Endodermal cell (in vitro differentiated cells): Measurements from ENCODE around the gene YY1. TPM values are rescaled to one million over a fixed set of nuclear protein-coding genes. Genes with fewer than 3 reads are reported as not detected.
A peak's percentile ranks its signal among the peaks of the same experiment; 100 is the strongest.

Experiments
- DNase-seq: peaks from one replicate; pipeline ENCODE4 v3.0.0-alpha.2; 2017
- H3K27ac ChIP-seq: 2 replicates; pipeline ENCODE4 v1.5.1; 2013; ENCODE audit warnings: mild to moderate bottlenecking, low read depth, low read length, moderate library complexity
- H3K27me3 ChIP-seq: 2 replicates; pipeline ENCODE4 v1.6.1; 2013; ENCODE audit warnings: mild to moderate bottlenecking, low read length, moderate library complexity; ENCODE audit not compliant: insufficient read depth, control insufficient read depth, poor library complexity, severe bottlenecking
- H3K36me3 ChIP-seq: 2 replicates; pipeline ENCODE4 v1.7.0; 2013; ENCODE audit warnings: mild to moderate bottlenecking, low read length, moderate library complexity; ENCODE audit not compliant: control insufficient read depth, insufficient read depth
- H3K4me1 ChIP-seq: one replicate; pipeline ENCODE4 v1.7.0; 2013; ENCODE audit warnings: low read length; ENCODE audit not compliant: control insufficient read depth, insufficient read depth
- H3K4me3 ChIP-seq: 2 replicates; pipeline ENCODE4 v1.5.1; 2013; ENCODE audit warnings: mild to moderate bottlenecking, low read length, moderate library complexity
- H3K9ac ChIP-seq: 2 replicates; pipeline ENCODE4 v1.6.1; 2013; ENCODE audit warnings: mild to moderate bottlenecking, low read length, moderate library complexity; ENCODE audit not compliant: poor library complexity, severe bottlenecking; ENCODE audit errors: extremely low read depth
- H3K9me3 ChIP-seq: 2 replicates; pipeline ENCODE4 v1.6.1; 2013; ENCODE audit warnings: mild to moderate bottlenecking, low read length, moderate library complexity; ENCODE audit not compliant: control insufficient read depth
- H3K27ac Mint-ChIP-seq: 2 replicates; pipeline ENCODE4 v1.8.0; 2020; ENCODE audit warnings: mixed read lengths
- H3K27me3 Mint-ChIP-seq: 2 replicates; pipeline ENCODE4 v1.8.0; 2021; ENCODE audit warnings: mild to moderate bottlenecking, mixed read lengths; ENCODE audit not compliant: insufficient read depth
- H3K36me3 Mint-ChIP-seq: 2 replicates; pipeline ENCODE4 v1.8.0; 2020; ENCODE audit warnings: low read depth, mixed read lengths
- H3K4me1 Mint-ChIP-seq: 2 replicates; pipeline ENCODE4 v1.8.0; 2020; ENCODE audit warnings: mixed read lengths
- H3K4me3 Mint-ChIP-seq: 2 replicates; pipeline ENCODE4 v1.8.0; 2020; ENCODE audit warnings: mild to moderate bottlenecking, moderate library complexity, mixed read lengths
- H3K9me3 Mint-ChIP-seq: 2 replicates; pipeline ENCODE4 v1.8.0; 2020; ENCODE audit warnings: mild to moderate bottlenecking, mixed read lengths
- WGBS, 2 experiments: methylation state at CpG; one replicate each; pipeline versions ENCODE4 v1.1.5 to v1.1.7; 2013; ENCODE audit warnings: missing lambda C conversion rate in 2 of 2, mixed read lengths in 1 of 2; ENCODE audit not compliant: insufficient coverage in 1 of 2, insufficient read length in 1 of 2; 5-methylcytosine and 5-hydroxymethylcytosine counted together
- total RNA-seq, 2 donors: library from RNA; stranded (reverse); fragmentation: NEBNext Ultra II Directional in 1 of 2; extraction: Animal tissue kit (Norgen Biotek cat#: 25700) in 1 of 2; gene quantifications; 2 replicates in 1 of 2; 3 replicates in 1 of 2; pipeline ENCODE4 v1.2.1, GENCODE V29; 2021
- TF ChIP-seq, protein P1 (sequence below): fragments of 200-600 bp; sonication (generic); conservative IDR thresholded peaks from 2 replicates; pipeline ENCODE4 v1.5.0; 2021; ENCODE audit warnings: antibody characterized with exemption, mild to moderate bottlenecking

The YY1 gene
- total RNA-seq, 2 donors from 2014 or later = 94.8 to 103 TPM

DNA sequence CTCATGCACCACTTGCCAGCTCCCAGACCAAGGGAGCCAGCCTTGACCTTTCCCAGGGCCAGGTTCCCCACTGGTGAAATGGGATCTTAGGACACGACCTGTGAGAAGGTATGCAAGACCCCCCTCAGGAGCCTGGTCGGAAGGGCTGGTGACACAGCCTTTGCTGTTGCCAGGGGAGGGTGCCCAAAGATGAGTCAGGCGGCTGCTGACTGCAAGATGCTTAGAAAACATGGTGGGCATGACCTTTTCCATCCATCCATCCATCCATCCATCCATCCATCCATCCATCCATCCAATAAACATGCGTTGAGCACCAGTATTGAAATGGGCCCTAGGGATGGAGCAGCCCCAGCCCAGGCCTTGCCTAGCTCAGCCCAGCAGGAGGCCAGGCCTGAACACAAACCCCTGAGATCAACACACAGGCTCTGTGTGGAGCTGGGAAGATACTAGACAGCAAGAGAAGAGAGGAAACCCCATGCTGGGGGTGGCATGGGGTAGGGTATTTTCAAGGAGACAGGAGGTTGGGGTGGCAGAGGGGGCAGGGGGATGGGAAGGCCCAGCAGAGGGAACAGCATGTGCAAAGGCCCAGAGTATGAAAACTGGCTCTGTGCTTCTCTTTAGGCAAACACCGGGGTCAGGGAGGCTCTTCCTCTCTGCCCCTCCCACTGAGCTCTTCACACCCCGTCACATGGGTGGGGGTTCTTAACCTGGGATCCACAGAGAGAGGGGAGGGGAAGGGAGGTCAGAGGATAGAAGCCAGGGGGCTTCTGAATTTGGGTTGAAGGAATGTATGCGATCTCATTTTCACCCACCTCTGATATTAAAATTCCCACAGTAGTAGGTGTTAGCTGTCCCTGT, 26.2 kb upstream of the YY1 start:
- H3K27ac Mint-ChIP-seq = no peak overlapping the region
- Histone ChIP-seq H3K4me1 (no peaks in the 10 kb centered on the region), H3K9ac (no peak overlapping the region), H3K9me3 (no peaks in the 10 kb centered on the region), H3K36me3 (no peaks in the 10 kb centered on the region), H3K27me3 (no peaks in the 10 kb centered on the region), H3K27ac (no peak overlapping the region), H3K4me3 (no peak overlapping the region)
- H3K27me3 Mint-ChIP-seq = no peaks in the 10 kb centered on the region
- H3K4me1 Mint-ChIP-seq = peaks cover 14% of the 10 kb centered on the region
- no peak for DNase-seq
- 89 to 100% methylated on average over 1 to 7 of the region's 7 CpGs for whole genome bisulfite sequencing, 2 experiments
- peaks cover 4% of the 10 kb centered on the region for H3K9me3 Mint-ChIP-seq
- H3K4me3 Mint-ChIP-seq = peak overlapping the region; percentile 47
- peaks cover under 1% of the 10 kb centered on the region for H3K36me3 Mint-ChIP-seq
- TF ChIP-seq, protein P1, sequence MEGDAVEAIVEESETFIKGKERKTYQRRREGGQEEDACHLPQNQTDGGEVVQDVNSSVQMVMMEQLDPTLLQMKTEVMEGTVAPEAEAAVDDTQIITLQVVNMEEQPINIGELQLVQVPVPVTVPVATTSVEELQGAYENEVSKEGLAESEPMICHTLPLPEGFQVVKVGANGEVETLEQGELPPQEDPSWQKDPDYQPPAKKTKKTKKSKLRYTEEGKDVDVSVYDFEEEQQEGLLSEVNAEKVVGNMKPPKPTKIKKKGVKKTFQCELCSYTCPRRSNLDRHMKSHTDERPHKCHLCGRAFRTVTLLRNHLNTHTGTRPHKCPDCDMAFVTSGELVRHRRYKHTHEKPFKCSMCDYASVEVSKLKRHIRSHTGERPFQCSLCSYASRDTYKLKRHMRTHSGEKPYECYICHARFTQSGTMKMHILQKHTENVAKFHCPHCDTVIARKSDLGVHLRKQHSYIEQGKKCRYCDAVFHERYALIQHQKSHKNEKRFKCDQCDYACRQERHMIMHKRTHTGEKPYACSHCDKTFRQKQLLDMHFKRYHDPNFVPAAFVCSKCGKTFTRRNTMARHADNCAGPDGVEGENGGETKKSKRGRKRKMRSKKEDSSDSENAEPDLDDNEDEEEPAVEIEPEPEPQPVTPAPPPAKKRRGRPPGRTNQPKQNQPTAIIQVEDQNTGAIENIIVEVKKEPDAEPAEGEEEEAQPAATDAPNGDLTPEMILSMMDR = no peak

DNA sequence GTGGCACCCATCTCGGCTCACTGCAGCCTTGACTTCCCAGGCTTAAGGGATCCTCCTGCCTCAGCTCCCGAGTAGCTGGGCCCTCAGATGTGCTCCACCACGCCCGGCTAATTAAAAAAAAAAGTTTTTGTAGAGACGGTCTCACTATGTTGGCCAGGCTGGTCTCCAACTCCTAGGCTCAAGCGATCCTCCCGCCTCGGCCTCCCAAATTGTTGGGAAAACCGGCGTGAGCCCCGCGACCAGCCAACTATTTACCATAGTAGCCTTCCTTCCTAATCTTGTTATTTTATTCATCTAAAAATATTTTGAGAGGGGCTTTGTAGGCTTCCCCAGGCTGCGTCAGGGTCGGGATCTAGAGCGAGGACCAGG, 25.4 kb upstream of the YY1 start:
- TF ChIP-seq, protein P1 = no peak
- DNase-seq = no peak
- H3K27ac ChIP-seq = no peak overlapping the region
- no peaks in the 10 kb centered on the region for H3K27me3 ChIP-seq
- no peaks in the 10 kb centered on the region for H3K36me3 ChIP-seq
- H3K4me1 ChIP-seq = no peaks in the 10 kb centered on the region
- H3K9ac ChIP-seq = peak overlapping the region; percentile 85
- WGBS, 2 experiments = 69 to 78% methylated on average over 11 to 15 of the region's 15 CpGs
- H3K4me1 Mint-ChIP-seq = peaks cover 14% of the 10 kb centered on the region
- H3K27ac Mint-ChIP-seq = peak overlapping the region; percentile 48
- no peaks in the 10 kb centered on the region for H3K9me3 ChIP-seq
- H3K4me3 ChIP-seq = peak overlapping the region; percentile 81
- no peaks in the 10 kb centered on the region for H3K36me3 Mint-ChIP-seq
- H3K4me3 Mint-ChIP-seq = peak overlapping the region; percentile 47
- H3K9me3 Mint-ChIP-seq = peaks cover 2% of the 10 kb centered on the region
- no peaks in the 10 kb centered on the region for H3K27me3 Mint-ChIP-seq

DNA sequence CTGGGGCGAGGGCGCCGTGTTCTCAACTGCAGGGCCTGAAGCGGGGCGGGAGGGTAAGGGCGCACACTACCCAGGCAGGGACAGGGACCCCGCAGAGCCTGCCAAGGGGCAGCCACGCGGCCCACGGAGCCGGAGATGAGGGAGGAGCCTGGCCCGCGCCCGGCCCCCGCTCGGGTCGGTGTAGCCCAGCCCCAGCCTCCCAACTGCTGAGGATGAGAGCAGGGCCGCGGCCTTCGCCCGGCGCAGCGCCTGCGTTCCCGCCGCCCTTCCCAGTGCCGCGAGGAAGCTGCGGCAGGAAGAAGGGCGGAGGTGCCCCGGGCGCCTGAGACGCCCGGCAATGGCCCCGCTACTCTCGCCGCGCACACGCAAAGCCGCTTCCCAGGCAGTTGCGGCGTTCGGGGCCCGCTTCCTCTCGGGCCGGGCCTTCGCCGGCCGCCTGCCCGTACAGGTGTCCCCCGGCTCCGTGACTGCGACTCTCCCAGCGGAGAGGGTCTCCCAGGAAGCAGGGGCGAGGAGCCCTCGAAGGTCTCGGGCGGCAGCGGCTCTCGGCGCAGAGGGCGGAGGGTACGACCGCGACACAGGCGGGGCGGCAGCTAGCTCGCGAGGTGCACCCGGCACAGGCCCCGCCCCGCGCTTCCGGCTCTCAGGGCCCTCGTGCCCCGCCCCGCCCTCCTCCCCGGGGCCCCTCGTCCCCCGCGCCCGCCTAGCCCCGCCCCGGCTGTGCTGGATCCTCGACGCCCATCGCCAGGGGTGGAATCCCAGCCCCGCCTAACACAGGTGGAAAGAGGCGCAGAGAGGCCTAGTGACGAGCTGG, 24.8 kb upstream of the YY1 start:
- Mint-ChIP-seq H3K27me3 (no peaks in the 10 kb centered on the region), H3K36me3 (no peaks in the 10 kb centered on the region), H3K9me3 (no peaks in the 10 kb centered on the region), H3K4me1 (peaks cover 14% of the 10 kb centered on the region), H3K27ac (peak overlapping the region; percentile 95), H3K4me3 (peak overlapping the region; percentile 47)
- H3K9ac ChIP-seq = peak overlapping the region; percentile 85
- no peaks in the 10 kb centered on the region for H3K4me1 ChIP-seq
- H3K36me3 ChIP-seq = no peaks in the 10 kb centered on the region
- H3K27me3 ChIP-seq = no peaks in the 10 kb centered on the region
- TF ChIP-seq, protein P1 = no peak
- H3K4me3 ChIP-seq = peak overlapping the region; percentile 81
- peak overlapping the region; percentile 76 for H3K27ac ChIP-seq
- no peaks in the 10 kb centered on the region for H3K9me3 ChIP-seq
- peak; percentile 98 for DNase-seq
- 5 to 10% methylated on average over 21 to 90 of the region's 90 CpGs for WGBS, 2 experiments
